DMS79 (cell line): ENCODE measurements around the gene TLE3.

Experiments
- DNase-seq: peaks from one replicate; lab custom pipeline; 2025; lab: John Stamatoyannopoulos, UW

Gene TLE3

DNA sequence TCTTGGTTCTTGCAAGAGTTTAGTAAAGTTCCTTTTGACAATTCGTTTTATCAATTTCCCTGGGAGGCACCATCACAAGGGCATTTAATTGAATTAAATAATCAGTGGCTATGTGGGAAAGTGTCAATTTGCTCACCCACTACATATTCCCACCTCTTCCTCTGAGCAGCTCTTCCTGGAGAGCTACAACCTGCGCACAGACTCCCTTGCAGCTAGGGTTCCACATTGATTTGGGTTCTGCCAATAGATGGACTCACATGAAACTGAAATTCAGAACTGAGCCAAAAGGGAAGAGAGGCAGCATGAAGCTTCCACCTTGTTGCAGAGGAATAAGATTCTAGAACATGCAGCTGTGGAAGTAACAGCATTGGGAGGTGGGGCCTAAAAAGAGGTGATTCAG lies 94.8 kb downstream of the TLE3 start:
- DNase-seq: no peak

DNA sequence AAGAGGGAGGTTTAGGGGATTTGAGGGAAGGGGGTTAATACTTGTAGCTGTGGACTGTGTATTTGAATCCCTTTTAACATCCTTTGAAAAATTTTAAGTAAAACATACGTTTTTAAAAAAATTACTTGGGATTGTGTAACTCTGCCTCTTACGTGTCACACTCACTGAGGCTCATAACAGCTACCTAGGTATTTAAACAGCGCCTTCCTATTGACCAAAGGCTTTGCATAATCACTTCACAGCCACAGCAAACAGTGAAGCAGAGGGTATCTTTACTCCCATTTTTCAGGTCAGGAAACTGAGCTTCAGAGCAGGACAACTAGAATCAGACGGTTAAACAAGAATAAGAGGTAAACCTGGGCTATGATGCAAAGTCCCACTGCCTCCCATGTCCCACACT lies 95.9 kb downstream of the TLE3 start:
- no peak for DNase-seq

DNA sequence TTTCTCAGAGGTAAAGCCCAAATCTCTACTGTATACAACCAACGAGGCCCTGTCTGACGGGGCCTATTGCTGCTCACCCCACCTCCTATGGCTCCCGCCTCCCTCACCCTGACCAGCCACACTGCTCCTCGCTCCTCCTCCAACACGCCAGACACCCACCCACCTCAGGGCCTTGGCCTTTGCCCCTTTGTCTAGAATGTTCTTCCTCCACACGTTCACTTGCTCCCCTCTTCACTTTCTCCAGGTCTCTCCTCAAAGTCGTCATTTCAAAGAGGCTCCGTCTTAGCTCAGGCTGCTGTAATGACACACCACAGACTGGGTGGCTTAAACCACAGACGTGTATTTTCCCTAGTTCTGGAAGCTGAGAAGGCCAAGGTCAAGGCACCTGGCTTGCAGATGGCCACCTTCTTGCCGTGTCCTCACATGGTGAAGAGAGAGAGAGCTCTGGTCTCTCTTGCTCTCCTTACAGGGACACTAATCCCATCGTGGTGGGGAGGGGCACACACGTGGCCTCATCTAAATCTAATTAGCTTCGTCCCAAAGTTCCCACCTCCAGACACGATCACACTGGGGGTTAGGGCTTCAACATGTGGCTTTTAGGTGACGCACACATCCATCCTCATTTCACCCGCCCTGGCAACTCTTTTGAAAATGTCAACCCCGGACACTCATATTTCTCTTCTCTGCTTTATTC lies 98.2 kb downstream of the TLE3 start:
- DNase-seq: no peak

DNA sequence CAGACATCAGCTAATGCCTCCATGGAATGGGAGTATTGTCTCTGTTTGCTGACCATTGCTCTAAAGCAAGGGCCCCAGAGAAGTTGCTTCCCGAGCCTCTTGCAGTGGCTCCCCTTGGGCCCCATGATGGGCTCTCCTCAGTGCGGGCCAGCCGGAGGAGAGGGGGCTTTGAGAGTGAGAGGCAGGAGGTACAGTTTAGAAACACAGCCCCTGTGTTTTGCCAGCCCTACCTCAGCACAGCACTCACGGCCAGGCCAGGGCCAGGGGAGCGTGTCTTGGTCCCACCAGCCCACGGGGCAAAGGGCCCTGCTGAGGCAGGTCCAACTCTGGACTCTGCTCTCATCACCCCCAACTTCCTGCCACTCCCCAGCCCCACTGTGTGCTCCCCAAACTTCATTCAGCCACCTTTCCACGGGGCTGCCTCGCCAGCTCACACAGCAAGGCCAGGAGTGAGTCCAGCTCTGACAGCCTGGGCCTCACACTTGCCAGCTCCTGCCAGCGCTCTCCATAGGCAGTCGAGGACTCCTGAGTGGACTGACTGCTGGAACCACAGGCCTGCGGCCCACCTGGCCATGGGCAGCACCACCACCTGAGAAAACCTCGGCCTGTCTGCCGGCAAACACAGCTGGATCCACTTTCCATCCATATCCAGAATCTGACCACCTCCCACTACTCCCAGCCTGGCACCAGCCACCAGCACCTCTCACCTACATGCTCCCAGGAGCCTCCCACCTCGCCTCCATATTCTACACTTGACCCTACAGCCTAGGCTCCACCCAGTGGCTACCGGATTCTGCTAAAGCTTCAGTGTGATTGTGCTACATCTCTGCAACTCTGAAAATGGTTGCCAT lies 99.0 kb downstream of the TLE3 start:
- no peak for DNase-seq

DNA sequence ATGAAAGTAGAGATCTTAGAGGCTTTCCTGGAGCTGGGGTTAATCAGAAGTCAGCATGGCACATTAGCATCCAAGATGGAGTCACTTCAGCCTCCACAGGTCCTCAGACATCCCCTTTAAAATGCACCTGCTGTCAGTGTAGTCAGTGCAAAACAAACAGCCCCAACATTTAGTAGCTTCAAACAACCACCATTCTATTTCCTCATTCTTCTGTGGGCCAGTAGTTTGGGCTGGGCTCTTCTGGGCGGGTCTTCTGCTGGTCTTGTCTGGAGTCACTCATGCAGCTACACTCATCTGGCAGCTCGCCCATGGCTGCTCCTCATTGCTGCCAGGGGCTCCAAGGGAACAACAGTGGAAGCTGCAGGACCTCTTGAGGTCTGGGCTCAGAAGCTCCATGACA lies 99.9 kb downstream of the TLE3 start:
- peak; percentile 73 for DNase-seq
